HepG2 (cell line): ENCODE measurements around the gene TSC1. TPM values are rescaled to one million over a fixed set of nuclear protein-coding genes. Genes with fewer than 3 reads are reported as not detected.
A peak's percentile ranks its signal among the peaks of the same experiment; 100 is the strongest.

Experiments
- ARID5B ChIP-seq: IDR thresholded peaks from 2 replicates; pipeline ENCODE4 v1.4.0; 2020; ENCODE audit warnings: mild to moderate bottlenecking, missing genetic modification reagents
- ASH2L ChIP-seq: fragments of 300-600, 200-600 bp; sonication (generic); IDR thresholded peaks from 2 replicates; pipeline ENCODE4 v1.7.0; 2017; ENCODE audit warnings: low read depth, mild to moderate bottlenecking, moderate library complexity, mixed read lengths, low read length; ENCODE audit not compliant: insufficient read length
- ELF3 ChIP-seq: IDR thresholded peaks from 2 replicates; pipeline ENCODE4 v1.6.1; 2016; ENCODE audit warnings: missing genetic modification reagents, missing compliant biosample characterization
- FOXO4 ChIP-seq: sonication (generic); formaldehyde crosslinking; conservative IDR thresholded peaks from 2 replicates; pipeline ENCODE4 v1.8.1; 2023; ENCODE audit warnings: missing genetic modification reagents
- KAT7 ChIP-seq: IDR thresholded peaks from 2 replicates; pipeline ENCODE4 v1.6.1; 2018; ENCODE audit warnings: borderline replicate concordance, missing compliant biosample characterization
- NFKB2 ChIP-seq: sonication (generic); formaldehyde crosslinking; IDR thresholded peaks from 2 replicates; pipeline ENCODE4 v1.4.0; 2020; ENCODE audit warnings: missing genetic modification reagents, borderline replicate concordance
- RFXAP ChIP-seq: sonication (generic); formaldehyde crosslinking; IDR thresholded peaks from 2 replicates; pipeline ENCODE4 v1.4.0; 2020; ENCODE audit warnings: missing genetic modification reagents, borderline replicate concordance
- SALL1 ChIP-seq: sonication (generic); formaldehyde crosslinking; IDR thresholded peaks from 2 replicates; pipeline ENCODE4 v1.8.0; 2022; ENCODE audit warnings: mild to moderate bottlenecking, missing genetic modification reagents
- SALL2 ChIP-seq: sonication (generic); formaldehyde crosslinking; IDR thresholded peaks from 2 replicates; pipeline ENCODE4 v1.8.1; 2023; ENCODE audit warnings: mild to moderate bottlenecking, missing genetic modification reagents, inconsistent platforms
- SNAPC5 ChIP-seq: sonication (generic); formaldehyde crosslinking; IDR thresholded peaks from 2 replicates; pipeline ENCODE4 v1.8.1; 2023; ENCODE audit warnings: mild to moderate bottlenecking, missing genetic modification reagents, borderline replicate concordance
- ZC3H13 ChIP-seq: sonication (generic); formaldehyde crosslinking; IDR thresholded peaks from 2 replicates; pipeline ENCODE4 v1.8.1; 2023; ENCODE audit warnings: mild to moderate bottlenecking, missing genetic modification reagents, moderate library complexity
- ZFP41 ChIP-seq: sonication (generic); formaldehyde crosslinking; IDR thresholded peaks from 2 replicates; pipeline ENCODE4 v1.4.0; 2020; ENCODE audit warnings: mild to moderate bottlenecking, missing genetic modification reagents, borderline replicate concordance
- ZFX ChIP-seq: sonication (generic); formaldehyde crosslinking; IDR thresholded peaks from 2 replicates; pipeline ENCODE4 v1.4.0; 2020; ENCODE audit warnings: mild to moderate bottlenecking, low read depth, missing genetic modification reagents, moderate library complexity
- ZNF660 ChIP-seq: sonication (generic); formaldehyde crosslinking; IDR thresholded peaks from 2 replicates; pipeline ENCODE4 v1.5.1; 2020; ENCODE audit warnings: mild to moderate bottlenecking, low read depth, missing genetic modification reagents, borderline replicate concordance
- polyA plus RNA-seq, 8 experiments: library from polyadenylated mRNA; depleted of rRNA in 3 of 8; stranded (reverse) in 7 of 8; unstranded in 1 of 8; fragments of >200 nt; fragmentation: Illumina TruSeq in 4 of 8; extraction: Trizol in 4 of 8; gene quantifications; 2 replicates each; pipeline versions ENCODE4 v1.2.1 to v1.2.3, GENCODE V29; 2011 to 2016; ENCODE audit warnings: low read depth in 4 of 8, missing spikeins in 1 of 8, mixed read lengths in 1 of 8; ENCODE audit not compliant: insufficient read depth in 1 of 8
- total RNA-seq, 5 experiments: library from RNA; depleted of rRNA; stranded (reverse); fragments of >200 nt; fragmentation: Illumina TruSeq; extraction: Trizol; gene quantifications; 2 replicates each; pipeline ENCODE4 v1.2.3, GENCODE V29; 2016; ENCODE audit warnings: low read depth in 1 of 5
- TF ChIP-seq, protein P1 (sequence below): sonication (generic); formaldehyde crosslinking; IDR thresholded peaks from 2 replicates; pipeline ENCODE4 v1.9.0; 2021; ENCODE audit warnings: missing genetic modification reagents, borderline replicate concordance
- TF ChIP-seq, protein P2 (sequence below): sonication (generic); formaldehyde crosslinking; IDR thresholded peaks from 2 replicates; pipeline ENCODE4 v1.4.0; 2020; ENCODE audit warnings: mild to moderate bottlenecking, missing genetic modification reagents

Gene TSC1
- total and polyA plus RNA-seq, 2 of the 13 experiments (the other 11 are each of a cell fraction or from before 2014, with no cell fraction given) = 31.6 to 66.1 TPM

DNA sequence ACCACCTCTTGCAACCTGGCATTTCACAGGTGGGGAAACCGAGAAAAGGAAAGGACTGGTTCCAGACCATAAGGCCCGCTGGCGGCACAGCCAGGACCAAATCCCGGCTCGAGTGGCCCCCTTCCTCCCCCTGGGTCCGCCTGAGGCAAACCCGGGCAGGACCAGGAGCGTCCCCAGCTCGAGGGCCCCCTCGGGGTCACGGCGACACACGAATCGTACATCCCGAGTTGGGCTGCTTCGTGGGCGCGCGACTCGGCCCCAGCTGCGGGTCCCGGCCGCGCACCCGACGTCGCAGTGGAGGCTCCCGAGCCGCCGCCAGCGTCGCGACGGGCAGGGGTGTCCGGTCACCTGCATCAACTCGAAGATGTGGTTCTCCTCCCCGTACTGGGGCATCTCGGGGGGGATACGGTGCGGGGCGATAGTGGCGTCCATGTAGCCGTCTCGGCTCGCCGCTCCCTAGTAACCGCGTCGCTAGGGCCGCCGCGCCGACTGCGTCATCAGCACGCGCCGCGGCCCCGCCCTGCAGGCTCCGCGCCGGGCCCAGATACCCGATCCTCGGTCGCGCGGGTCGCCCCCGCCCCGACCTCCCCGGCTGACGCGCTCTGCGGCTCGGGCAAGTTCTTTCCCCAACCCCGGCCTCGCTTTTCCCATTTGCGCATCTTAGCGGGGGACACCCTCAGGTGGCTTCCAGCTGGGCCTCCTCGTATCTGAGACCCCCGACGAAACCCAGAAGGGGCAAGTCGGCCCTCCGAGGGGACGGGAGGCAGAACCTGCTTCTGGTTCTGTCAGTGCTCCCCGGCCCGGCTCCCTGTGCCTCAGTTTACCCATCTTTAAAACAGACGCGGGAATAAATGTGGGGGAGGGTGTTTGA lies 66.4 kb downstream of the TSC1 start, which contains the start of gene AK8 (continued):
- TF ChIP-seq FOXO4 (CRISPR knock-in tag) (no peak), SALL2 (CRISPR knock-in tag) (peak; percentile 71), SNAPC5 (CRISPR knock-in tag) (no peak), ZNF660 (no peak), ZFX (CRISPR knock-in tag) (peak; percentile 93), NFKB2 (CRISPR knock-in tag) (peak; percentile 5; the same call in 1 of the 2 replicates), ZFP41 (CRISPR knock-in tag) (0 out of 2 replicates have a peak, but pooled peaks have one; percentile 60), KAT7 (peak; percentile 69; the same call in 1 of the 2 replicates), SALL1 (peak; percentile 65; the same call in 1 of the 2 replicates), ZC3H13 (CRISPR knock-in tag) (peak; percentile 61; the same call in 1 of the 2 replicates), RFXAP (CRISPR knock-in tag) (peak; percentile 44; the same call in 1 of the 2 replicates), ELF3 (peak; percentile 54), ASH2L (peak; percentile 59), ARID5B (CRISPR knock-in tag) (0 out of 2 replicates have a peak, but pooled peaks have one; percentile 16)
- TF ChIP-seq, protein P1, sequence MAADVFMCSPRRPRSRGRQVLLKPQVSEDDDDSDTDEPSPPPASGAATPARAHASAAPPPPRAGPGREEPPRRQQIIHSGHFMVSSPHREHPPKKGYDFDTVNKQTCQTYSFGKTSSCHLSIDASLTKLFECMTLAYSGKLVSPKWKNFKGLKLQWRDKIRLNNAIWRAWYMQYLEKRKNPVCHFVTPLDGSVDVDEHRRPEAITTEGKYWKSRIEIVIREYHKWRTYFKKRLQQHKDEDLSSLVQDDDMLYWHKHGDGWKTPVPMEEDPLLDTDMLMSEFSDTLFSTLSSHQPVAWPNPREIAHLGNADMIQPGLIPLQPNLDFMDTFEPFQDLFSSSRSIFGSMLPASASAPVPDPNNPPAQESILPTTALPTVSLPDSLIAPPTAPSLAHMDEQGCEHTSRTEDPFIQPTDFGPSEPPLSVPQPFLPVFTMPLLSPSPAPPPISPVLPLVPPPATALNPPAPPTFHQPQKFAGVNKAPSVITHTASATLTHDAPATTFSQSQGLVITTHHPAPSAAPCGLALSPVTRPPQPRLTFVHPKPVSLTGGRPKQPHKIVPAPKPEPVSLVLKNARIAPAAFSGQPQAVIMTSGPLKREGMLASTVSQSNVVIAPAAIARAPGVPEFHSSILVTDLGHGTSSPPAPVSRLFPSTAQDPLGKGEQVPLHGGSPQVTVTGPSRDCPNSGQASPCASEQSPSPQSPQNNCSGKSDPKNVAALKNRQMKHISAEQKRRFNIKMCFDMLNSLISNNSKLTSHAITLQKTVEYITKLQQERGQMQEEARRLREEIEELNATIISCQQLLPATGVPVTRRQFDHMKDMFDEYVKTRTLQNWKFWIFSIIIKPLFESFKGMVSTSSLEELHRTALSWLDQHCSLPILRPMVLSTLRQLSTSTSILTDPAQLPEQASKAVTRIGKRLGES (CRISPR knock-in tag) = 0 out of 2 replicates have a peak, but pooled peaks have one; percentile 36
- TF ChIP-seq, protein P2, sequence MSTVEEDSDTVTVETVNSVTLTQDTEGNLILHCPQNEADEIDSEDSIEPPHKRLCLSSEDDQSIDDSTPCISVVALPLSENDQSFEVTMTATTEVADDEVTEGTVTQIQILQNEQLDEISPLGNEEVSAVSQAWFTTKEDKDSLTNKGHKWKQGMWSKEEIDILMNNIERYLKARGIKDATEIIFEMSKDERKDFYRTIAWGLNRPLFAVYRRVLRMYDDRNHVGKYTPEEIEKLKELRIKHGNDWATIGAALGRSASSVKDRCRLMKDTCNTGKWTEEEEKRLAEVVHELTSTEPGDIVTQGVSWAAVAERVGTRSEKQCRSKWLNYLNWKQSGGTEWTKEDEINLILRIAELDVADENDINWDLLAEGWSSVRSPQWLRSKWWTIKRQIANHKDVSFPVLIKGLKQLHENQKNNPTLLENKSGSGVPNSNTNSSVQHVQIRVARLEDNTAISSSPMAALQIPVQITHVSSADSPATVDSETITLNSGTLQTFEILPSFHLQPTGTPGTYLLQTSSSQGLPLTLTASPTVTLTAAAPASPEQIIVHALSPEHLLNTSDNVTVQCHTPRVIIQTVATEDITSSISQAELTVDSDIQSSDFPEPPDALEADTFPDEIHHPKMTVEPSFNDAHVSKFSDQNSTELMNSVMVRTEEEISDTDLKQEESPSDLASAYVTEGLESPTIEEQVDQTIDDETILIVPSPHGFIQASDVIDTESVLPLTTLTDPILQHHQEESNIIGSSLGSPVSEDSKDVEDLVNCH (CRISPR knock-in tag) = no peak
